Calu3 (cell line): ENCODE measurements around the gene NRM. TPM values are rescaled to one million over a fixed set of nuclear protein-coding genes. Genes with fewer than 3 reads are reported as not detected.
A peak's percentile ranks its signal among the peaks of the same experiment; 100 is the strongest.

ENCODE experiments used
- BruUV-seq: library from RNA; stranded (reverse); fragments of 400-500 nt; replicated peaks from 2 replicates; lab custom pipeline; 2021; lab: Mats Ljungman, UMichigan
- CTCF ChIA-PET: fragments of 300-600 bp; sonication (Branson Sonifier 250); formaldehyde crosslinking; loops from one replicate; lab custom pipeline; 2022; ENCODE audit warnings: antibody characterized with exemption; lab: Charles Lee
- DNase-seq: peaks from one replicate; pipeline ENCODE4 v3.0.0; 2022
- H3K27ac Mint-ChIP-seq: one replicate; pipeline ENCODE4 v1.8.0; 2022; ENCODE audit warnings: mixed read lengths; ENCODE audit not compliant: unreplicated experiment
- H3K27me3 Mint-ChIP-seq: one replicate; pipeline ENCODE4 v1.8.0; 2022; ENCODE audit warnings: mixed read lengths; ENCODE audit not compliant: unreplicated experiment
- H3K36me3 Mint-ChIP-seq: one replicate; pipeline ENCODE4 v1.8.0; 2022; ENCODE audit warnings: mild to moderate bottlenecking, moderate library complexity, mixed read lengths; ENCODE audit not compliant: insufficient read depth, unreplicated experiment
- H3K4me1 Mint-ChIP-seq: one replicate; pipeline ENCODE4 v1.8.0; 2022; ENCODE audit warnings: mild to moderate bottlenecking, low read depth, mixed read lengths; ENCODE audit not compliant: unreplicated experiment
- H3K4me3 Mint-ChIP-seq: one replicate; pipeline ENCODE4 v1.8.0; 2022; ENCODE audit warnings: mild to moderate bottlenecking, low read depth, moderate library complexity, mixed read lengths; ENCODE audit not compliant: unreplicated experiment
- H3K9me3 Mint-ChIP-seq: one replicate; pipeline ENCODE4 v1.8.0; 2022; ENCODE audit warnings: low read depth, mixed read lengths; ENCODE audit not compliant: unreplicated experiment
- intact Hi-C: fragments of 100-400 bp; cut with micrococcal nuclease; formaldehyde crosslinking; loops from one replicate; pipeline ENCODE4 v1.10.0; 2022; ENCODE audit not compliant: unreplicated experiment
- total RNA-seq: library from RNA; stranded (reverse); gene quantifications from 2 replicates; pipeline ENCODE4 v1.2.3, GENCODE V29; 2022
- TF ChIP-seq, protein P1 (sequence below): fragments of 200-600 bp; IDR thresholded peaks from one replicate; pipeline ENCODE4 v1.8.0; 2022; ENCODE audit warnings: antibody characterized with exemption; ENCODE audit not compliant: unreplicated experiment

The NRM gene
- total RNA-seq, 1 experiment from 2014 or later, result 30.2 TPM

- peak; percentile 71 for DNase-seq
- H3K36me3 Mint-ChIP-seq, result peaks cover 73% of the 10 kb centered on the region
- no peaks in the 10 kb centered on the region for H3K9me3 Mint-ChIP-seq
- peak overlapping the region; percentile 41 for H3K4me3 Mint-ChIP-seq
- TF ChIP-seq, protein P1, sequence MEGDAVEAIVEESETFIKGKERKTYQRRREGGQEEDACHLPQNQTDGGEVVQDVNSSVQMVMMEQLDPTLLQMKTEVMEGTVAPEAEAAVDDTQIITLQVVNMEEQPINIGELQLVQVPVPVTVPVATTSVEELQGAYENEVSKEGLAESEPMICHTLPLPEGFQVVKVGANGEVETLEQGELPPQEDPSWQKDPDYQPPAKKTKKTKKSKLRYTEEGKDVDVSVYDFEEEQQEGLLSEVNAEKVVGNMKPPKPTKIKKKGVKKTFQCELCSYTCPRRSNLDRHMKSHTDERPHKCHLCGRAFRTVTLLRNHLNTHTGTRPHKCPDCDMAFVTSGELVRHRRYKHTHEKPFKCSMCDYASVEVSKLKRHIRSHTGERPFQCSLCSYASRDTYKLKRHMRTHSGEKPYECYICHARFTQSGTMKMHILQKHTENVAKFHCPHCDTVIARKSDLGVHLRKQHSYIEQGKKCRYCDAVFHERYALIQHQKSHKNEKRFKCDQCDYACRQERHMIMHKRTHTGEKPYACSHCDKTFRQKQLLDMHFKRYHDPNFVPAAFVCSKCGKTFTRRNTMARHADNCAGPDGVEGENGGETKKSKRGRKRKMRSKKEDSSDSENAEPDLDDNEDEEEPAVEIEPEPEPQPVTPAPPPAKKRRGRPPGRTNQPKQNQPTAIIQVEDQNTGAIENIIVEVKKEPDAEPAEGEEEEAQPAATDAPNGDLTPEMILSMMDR, result no peak
- intact Hi-C loops, result no loop called here
- H3K27me3 Mint-ChIP-seq, result no peaks in the 10 kb centered on the region
- peak overlapping the region; percentile 42 for H3K27ac Mint-ChIP-seq
- CTCF ChIA-PET, result interaction anchor here (0.6 to 1.5 kb wide), 7 partner anchors 8 to 70 kb away, joined by 3 to 11 read pairs (median 4); partner anchors contain the start of genes MDC1 and NRM
- peaks cover 74% of the 10 kb centered on the region for H3K4me1 Mint-ChIP-seq
- BruUV-seq, result TSS peak; percentile 68
Observed at GRCh38 chr6:30682143-30683117, 8.4 kb downstream of the NRM start.

- BruUV-seq, result no TSS peak
Observed at GRCh38 chr6:30681766-30682142, 9.0 kb downstream of the NRM start.

DNA sequence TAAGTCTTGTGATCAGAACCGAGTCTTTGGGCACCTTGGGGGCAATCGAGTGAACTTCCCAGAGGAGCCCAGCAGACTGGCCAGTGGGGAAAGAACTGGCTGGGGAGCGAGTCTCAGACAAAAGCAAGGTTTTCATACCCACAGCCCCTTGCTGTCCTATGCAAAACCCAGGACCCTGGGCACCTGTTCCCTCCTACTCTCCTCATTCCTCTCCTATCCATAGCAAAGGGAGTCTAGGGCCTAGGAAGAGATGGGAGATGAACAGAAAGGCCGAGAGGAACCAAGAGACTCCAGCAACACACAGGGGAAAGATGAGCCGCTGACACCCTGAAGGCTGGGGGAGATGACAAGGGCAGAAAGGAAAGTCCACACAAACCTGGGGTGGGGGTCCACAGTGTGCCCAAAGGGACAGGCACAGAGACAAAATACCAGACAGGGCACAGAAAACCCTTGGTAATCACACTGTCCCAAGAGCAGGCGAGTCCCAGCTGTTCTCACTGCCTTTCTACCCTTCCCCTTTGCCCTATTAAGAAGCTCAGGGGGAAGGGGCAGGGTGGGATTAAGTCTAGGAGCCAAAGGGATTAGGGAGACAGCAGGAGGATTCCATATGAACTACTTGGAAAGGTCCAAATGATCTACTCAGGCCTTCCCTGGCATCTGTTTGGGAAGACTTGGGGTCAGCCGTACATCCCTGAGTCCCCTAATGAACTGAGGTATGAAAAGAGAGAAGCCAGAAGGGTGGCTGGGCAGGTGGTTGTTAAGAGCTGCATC, 10.8 kb downstream of the NRM start:
- CTCF ChIA-PET, result interaction anchor here (0.8 to 2.6 kb wide), 8 partner anchors 8 to 407 kb away, joined by 3 to 72 read pairs (median 6); partner anchors contain the start of gene TUBB
- DNase-seq, result no peak
- intact Hi-C loops, result loop anchor here (1.0 to 10.0 kb wide), 2 partner anchors 42 to 205 kb away; partner anchors contain the start of gene DDR1
- Mint-ChIP-seq H3K36me3 (peaks cover 64% of the 10 kb centered on the region), H3K9me3 (no peaks in the 10 kb centered on the region), H3K27ac (no peak overlapping the region), H3K27me3 (no peaks in the 10 kb centered on the region), H3K4me3 (peak overlapping the region; percentile 40), H3K4me1 (peaks cover 58% of the 10 kb centered on the region)
- TF ChIP-seq, protein P1, result no peak
- no TSS peak for BruUV-seq

More at GRCh38 chr6:30681766-30682142, 9.0 kb downstream of the NRM start:
- peaks cover 73% of the 10 kb centered on the region for H3K36me3 Mint-ChIP-seq
- TF ChIP-seq, protein P1, result no peak
- H3K4me3 Mint-ChIP-seq, result peak overlapping the region; percentile 41
- peak overlapping the region; percentile 73 for H3K27ac Mint-ChIP-seq
- no peak for DNase-seq
- peaks cover 74% of the 10 kb centered on the region for H3K4me1 Mint-ChIP-seq
- H3K27me3 Mint-ChIP-seq, result no peaks in the 10 kb centered on the region
- CTCF ChIA-PET, result interaction anchor here (0.6 to 1.5 kb wide), 6 partner anchors 9 to 71 kb away, joined by 3 to 11 read pairs (median 4); partner anchors contain the start of genes MDC1 and NRM
- intact Hi-C loops, result no loop called here
- H3K9me3 Mint-ChIP-seq, result no peaks in the 10 kb centered on the region
